PC-3 (cell line): ENCODE measurements around the gene GSTT2.
"Not testable (repeated sequence)": the region's sequence is repeated elsewhere in the genome, so short reads cannot be mapped to it uniquely, and the experiment has no call there.

Source experiments
- EZH2 ChIP-seq: fragments of 300-600 bp; sonication (generic); IDR thresholded peaks from one replicate; pipeline ENCODE4 v1.6.1; 2017; ENCODE audit warnings: antibody characterized with exemption, mild to moderate bottlenecking, low read length; ENCODE audit not compliant: unreplicated experiment
- EZH2phosphoT487 ChIP-seq: fragments of 300-600 bp; sonication (generic); IDR thresholded peaks from 2 replicates; pipeline ENCODE4 v1.6.1; 2018; ENCODE audit warnings: mild to moderate bottlenecking, antibody characterized with exemption, low read length, borderline replicate concordance
- TF ChIP-seq, protein P1 (sequence below): fragments of 300-600 bp; sonication (generic); conservative IDR thresholded peaks from 2 replicates; pipeline ENCODE4 v1.5.1; 2017; ENCODE audit warnings: antibody characterized with exemption, low read depth, mild to moderate bottlenecking, low read length

- TF ChIP-seq, protein P1, sequence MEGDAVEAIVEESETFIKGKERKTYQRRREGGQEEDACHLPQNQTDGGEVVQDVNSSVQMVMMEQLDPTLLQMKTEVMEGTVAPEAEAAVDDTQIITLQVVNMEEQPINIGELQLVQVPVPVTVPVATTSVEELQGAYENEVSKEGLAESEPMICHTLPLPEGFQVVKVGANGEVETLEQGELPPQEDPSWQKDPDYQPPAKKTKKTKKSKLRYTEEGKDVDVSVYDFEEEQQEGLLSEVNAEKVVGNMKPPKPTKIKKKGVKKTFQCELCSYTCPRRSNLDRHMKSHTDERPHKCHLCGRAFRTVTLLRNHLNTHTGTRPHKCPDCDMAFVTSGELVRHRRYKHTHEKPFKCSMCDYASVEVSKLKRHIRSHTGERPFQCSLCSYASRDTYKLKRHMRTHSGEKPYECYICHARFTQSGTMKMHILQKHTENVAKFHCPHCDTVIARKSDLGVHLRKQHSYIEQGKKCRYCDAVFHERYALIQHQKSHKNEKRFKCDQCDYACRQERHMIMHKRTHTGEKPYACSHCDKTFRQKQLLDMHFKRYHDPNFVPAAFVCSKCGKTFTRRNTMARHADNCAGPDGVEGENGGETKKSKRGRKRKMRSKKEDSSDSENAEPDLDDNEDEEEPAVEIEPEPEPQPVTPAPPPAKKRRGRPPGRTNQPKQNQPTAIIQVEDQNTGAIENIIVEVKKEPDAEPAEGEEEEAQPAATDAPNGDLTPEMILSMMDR, result not testable (repeated sequence)
- TF ChIP-seq EZH2, EZH2phosphoT487: not testable (repeated sequence)
Measured at GRCh38 chr22:23993080-23993479, 13.1 kb downstream of the GSTT2 start.
